Stimulated activated CD8-positive, alpha-beta memory T cell treated with anti-CD3 and anti-CD28 coated beads, Interleukin-12 subunit alpha, Interleukin-12 subunit beta, amount 100 ng/mL, for 1 hour (primary cell): ENCODE measurements around the gene ZGRF1.
A peak's percentile ranks its signal among the peaks of the same experiment; 100 is the strongest.
"Not testable (repeated sequence)": the region's sequence is repeated elsewhere in the genome, so short reads cannot be mapped to it uniquely, and the experiment has no call there.

Source experiments
- DNase-seq: peaks from one replicate; pipeline ENCODE4 v3.0.0-alpha.2; 2020; ENCODE audit warnings: low read depth

Gene ZGRF1

GRCh38 chr4:112644595-112645535 is 8.2 kb upstream of the ZGRF1 start:
- not testable (repeated sequence) for DNase-seq

- no peak for DNase-seq
Observed at GRCh38 chr4:112642526-112642925, 5.8 kb upstream of the ZGRF1 start.

DNA sequence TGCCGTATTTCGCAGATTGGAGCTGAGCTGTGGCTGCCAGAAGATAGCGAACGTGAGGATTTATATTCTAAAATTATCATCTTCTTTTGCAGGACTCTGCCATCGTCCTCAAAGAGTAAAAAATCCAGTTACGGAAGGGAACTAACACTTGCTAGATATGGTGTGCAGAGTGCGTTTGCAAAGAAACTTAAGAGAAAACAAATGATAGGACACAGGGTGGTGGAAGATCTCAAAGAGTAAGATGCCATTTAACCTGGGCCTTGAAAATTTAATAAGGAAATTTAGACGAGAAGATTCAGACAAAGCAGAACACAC is 800 bp upstream of the ZGRF1 start:
- no peak for DNase-seq

DNA sequence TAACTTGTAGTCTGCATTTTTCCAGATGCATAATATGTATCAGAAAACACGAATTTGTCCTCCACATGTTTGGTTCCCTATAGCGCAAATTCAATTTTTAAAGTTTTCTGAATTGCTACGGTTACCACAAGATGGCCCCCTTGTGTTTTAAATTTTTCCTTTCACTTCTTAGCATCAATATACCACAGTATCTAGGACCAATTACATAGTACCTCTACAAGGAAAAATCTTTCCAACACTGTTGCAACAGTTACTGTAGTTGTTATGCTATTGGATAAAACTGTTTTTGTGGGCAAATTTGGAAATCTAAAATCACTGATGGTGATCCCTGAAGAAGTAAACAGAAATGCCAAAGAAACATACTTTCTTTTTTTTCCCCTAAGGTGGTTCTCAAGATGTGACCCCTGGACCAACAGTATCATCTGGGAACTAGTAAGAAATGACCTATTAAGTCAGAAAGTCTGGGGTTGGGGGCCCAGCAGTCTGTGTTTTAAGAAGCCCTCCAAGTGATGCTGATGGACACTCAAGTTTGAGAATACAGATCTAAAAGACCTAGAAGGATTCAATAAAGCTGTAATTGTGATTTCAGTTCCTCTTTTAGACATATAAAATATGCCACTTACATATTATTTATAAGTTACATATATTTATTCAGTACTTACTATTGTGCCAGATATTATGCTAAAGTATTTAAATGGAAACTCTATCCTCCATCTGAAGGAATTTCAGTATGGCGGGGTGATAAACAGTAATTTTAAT is 3.1 kb downstream of the ZGRF1 start:
- no peak for DNase-seq

DNA sequence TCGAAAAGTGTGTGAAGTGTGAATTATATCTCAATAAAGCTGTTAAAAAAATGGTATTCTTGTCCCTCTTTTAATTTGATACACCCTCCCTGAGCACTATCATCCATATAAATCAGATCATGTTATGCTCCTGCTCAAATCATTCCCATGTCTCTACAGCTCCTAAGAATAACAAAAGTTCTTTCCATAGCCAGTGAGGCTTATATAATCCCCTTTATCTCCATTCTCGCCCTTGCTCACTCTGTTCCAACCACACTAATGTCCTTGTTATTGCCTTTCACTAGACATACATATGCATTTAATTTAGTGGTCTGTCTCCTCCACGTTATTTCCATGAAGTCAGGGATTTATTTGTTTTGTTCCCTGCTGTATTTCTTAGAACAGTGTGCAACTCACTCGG is 10.5 kb downstream of the ZGRF1 start:
- DNase-seq = no peak

- DNase-seq = no peak
Observed at GRCh38 chr4:112616984-112617383, 19.7 kb downstream of the ZGRF1 start.

- DNase-seq = not testable (repeated sequence)
Observed at GRCh38 chr4:112612814-112613213, 23.9 kb downstream of the ZGRF1 start.

DNA sequence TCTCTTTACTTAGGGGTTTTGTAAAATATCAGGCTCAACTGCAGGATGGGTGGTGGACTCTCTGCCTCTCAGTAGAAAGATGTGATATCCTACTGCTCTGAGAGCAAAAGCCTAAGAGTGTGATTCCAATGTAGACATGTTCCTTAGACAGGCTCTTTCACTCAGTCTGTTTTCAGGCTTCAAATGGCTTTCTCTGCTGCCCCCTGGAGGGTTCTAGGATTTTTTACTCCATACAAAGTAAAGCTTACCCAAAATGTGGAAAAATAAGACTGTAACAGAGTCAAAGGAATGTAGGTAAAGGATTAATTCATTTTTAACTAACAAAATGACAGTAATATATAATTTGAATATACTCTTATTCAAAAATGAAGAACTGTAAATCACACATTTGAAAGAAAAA is 32.1 kb downstream of the ZGRF1 start:
- DNase-seq = peak; percentile 6

- DNase-seq = no peak
Observed at GRCh38 chr4:112594993-112595392, 41.7 kb downstream of the ZGRF1 start.

- no peak for DNase-seq
Observed at GRCh38 chr4:112593438-112594133, 43.1 kb downstream of the ZGRF1 start.

GRCh38 chr4:112592717-112593116 is 44.0 kb downstream of the ZGRF1 start:
- DNase-seq = no peak

DNA sequence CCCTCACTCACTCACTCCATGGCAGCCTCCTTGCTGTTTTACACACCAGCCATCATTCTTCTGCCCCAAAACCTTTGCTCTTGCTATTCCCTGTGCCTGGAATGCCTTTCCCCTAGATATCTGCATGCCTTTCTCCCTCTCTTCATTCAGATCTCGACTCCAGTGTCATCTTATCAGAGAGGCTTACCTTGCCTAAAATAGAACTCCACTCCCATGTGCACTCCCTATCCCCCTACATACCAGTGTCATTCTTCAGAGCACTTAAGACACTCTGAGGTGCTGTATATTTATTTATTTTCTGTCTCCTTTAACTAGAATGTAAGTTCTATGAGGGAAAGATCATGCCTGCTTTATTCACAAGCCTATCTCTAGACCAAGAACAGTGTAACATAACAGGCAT is 45.1 kb downstream of the ZGRF1 start:
- no peak for DNase-seq

- no peak for DNase-seq
Observed at GRCh38 chr4:112589206-112589605, 47.5 kb downstream of the ZGRF1 start.

DNA sequence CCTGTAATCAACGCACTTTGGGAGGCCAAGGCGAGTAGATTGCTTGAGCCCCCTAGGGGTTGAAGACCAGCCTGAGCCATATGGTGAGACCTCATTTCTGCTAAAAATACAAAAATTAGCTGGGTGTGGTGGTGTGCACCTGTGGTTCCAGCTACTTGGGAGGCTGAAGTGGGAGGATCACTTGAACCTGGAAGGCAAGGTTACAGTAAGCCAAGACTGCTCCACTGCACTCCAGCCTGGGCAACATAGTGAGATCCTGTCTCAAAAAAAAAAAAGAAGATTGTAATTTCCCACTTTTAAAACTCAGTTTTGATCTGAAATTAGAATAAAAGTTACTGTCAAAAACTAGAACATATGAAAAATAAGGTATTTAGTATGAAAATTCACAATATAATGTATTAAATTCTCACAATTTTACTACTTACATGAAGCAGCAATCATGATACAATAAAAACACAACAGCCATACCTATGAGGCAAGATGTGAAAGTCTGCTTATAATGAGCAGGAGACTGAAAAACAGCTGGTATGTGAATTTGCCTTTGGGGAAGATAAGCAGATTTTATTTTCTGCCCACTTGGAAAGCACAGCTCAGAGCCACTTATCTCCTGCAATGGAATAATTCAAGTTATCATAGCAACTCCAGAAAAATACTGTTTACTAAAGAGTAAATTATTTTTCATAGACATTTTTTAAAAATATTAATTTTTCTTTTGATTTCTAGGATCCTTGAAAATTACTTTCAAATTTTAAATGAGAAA is 50.6 kb downstream of the ZGRF1 start:
- no peak for DNase-seq

GRCh38 chr4:112567536-112567935 is 69.2 kb downstream of the ZGRF1 start:
- DNase-seq = no peak

DNA sequence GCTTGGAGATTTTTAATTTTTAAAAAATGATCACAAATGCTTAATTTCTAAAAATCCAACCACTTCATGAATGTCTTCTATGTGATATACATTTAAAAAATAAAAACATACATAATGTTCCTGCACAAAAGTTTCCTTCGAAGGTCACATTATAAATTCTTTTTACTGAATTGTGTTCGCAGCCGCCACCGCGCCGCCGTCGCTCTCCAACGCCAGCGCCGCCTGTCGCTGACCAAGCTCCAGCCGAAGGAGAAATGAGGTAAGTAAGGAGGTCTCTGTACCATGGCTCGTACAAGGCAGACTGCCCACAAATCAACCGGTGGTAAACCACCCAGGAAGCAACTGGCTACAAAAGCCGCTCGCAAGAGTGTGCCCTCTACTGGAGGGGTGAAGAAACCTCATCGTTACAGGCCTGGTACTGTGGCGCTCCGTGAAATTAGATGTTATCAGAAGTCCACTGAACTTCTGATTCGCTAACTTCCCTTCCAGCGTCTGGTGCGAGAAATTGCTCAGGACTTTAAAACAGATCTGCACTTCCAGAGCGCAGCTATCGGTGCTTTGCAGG is 71.9 kb downstream of the ZGRF1 start:
- DNase-seq = no peak

DNA sequence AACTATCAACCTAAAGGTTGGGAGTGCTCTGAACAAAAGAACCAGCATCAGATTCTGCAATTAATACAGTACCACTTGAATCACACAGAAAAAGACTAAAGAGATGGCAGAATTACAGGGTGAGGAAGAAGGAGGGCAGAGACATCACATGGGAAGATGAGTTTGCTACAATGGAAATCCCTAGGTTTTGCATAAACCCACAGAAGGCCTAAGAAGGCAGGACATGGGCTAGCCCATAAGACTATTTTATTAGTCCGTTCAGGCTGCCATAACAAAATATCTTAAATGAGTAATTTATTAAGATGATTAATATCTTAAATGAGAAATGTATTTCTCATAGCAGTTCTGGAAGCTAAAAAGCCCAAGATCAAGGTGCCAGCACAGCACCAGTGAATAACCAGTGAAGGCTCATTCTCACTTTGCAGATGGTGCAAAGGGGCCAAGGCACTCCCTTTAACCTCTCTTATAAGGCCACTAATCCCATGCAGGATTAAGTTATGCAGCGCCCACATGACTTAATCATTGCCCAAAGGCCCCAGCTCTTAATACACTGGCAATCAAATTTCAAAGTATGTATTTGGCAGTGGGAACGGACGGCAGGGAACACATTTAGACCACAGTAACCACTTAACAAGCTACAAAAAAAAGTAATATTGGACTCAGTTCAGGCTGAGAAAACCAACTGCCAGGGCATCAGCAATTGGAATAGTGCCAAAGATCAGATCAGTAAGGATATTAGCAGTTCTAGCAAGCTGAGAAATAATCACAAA is 73.1 kb downstream of the ZGRF1 start:
- no peak for DNase-seq

GRCh38 chr4:112562254-112562879 is 74.3 kb downstream of the ZGRF1 start:
- DNase-seq = no peak

- no peak for DNase-seq
Observed at GRCh38 chr4:112560084-112560483, 76.6 kb downstream of the ZGRF1 start.

- DNase-seq = no peak
Observed at GRCh38 chr4:112559053-112559452, 77.7 kb downstream of the ZGRF1 start.
